HL-60 (cell line): Measurements from ENCODE around the gene JADE2.
"Not testable (repeated sequence)": the region's sequence is repeated elsewhere in the genome, so short reads cannot be mapped to it uniquely, and the experiment has no call there.

Experiments
- DNase-seq, 2 experiments: peaks; one replicate each; pipeline ENCODE4 v3.0.0-alpha.2; 2010 to 2020; ENCODE audit warnings: low read depth in 1 of 2, low spot score in 1 of 2
- H3K27ac ChIP-seq: fragments of 250-450 bp; sonication (Bioruptor Pico); replicated peaks from 2 replicates; pipeline ENCODE4 v1.5.1; 2020; ENCODE audit warnings: mild to moderate bottlenecking, moderate library complexity
- H3K27me3 ChIP-seq: fragments of 250-450 bp; sonication (Bioruptor Pico); 2 replicates; pipeline ENCODE4 v1.5.1; 2021; ENCODE audit warnings: mild to moderate bottlenecking, moderate library complexity; ENCODE audit not compliant: insufficient read depth, poor library complexity, severe bottlenecking
- H3K4me3 ChIP-seq: replicated peaks from 2 replicates; pipeline ENCODE4 v1.5.1; 2011; ENCODE audit warnings: mild to moderate bottlenecking, control low read depth, low read length; ENCODE audit not compliant: insufficient read depth
- CTCF ChIP-seq: IDR thresholded peaks from one replicate; pipeline ENCODE4 v1.5.1; 2011; ENCODE audit warnings: low read length, control low read depth, inconsistent platforms; ENCODE audit not compliant: insufficient read depth
- GABPA ChIP-seq: IDR thresholded peaks from 2 replicates; pipeline ENCODE4 v1.6.1; 2012; ENCODE audit warnings: low read depth
- POLR2AphosphoS5 ChIP-seq: IDR thresholded peaks from 2 replicates; pipeline ENCODE4 v1.6.1; 2012; ENCODE audit warnings: low read depth
- REST ChIP-seq: IDR thresholded peaks from 2 replicates; pipeline ENCODE4 v1.6.1; 2012; ENCODE audit warnings: low read depth; ENCODE audit not compliant: insufficient replicate concordance
- SPI1 ChIP-seq: IDR thresholded peaks from 2 replicates; pipeline ENCODE4 v1.6.1; 2012; ENCODE audit warnings: low read depth, mild to moderate bottlenecking, borderline replicate concordance

Gene JADE2

GRCh38 chr5:134494780-134495179 lies 30.7 kb upstream of the JADE2 start:
- Histone ChIP-seq H3K27ac (no peak overlapping the region), H3K27me3 (no peaks in the 10 kb centered on the region), H3K4me3 (no peak overlapping the region)
- TF ChIP-seq GABPA = no peak
- TF ChIP-seq SPI1 = no peak
- no peak for TF ChIP-seq POLR2AphosphoS5
- no peak for TF ChIP-seq CTCF
- no peak for DNase-seq

- not testable (repeated sequence) for H3K4me3 ChIP-seq, H3K27me3 ChIP-seq, DNase-seq, H3K27ac ChIP-seq
These were observed 25.6 kb upstream of the JADE2 start for GRCh38 chr5:134499905-134500304.

- Histone ChIP-seq H3K27ac (no peak overlapping the region), H3K27me3 (no peaks in the 10 kb centered on the region), H3K4me3 (no peak overlapping the region)
- no peak for DNase-seq
- TF ChIP-seq POLR2AphosphoS5 (no peak), REST (no peak), GABPA (no peak), SPI1 (no peak), CTCF (no peak)
These were observed 24.6 kb upstream of the JADE2 start for GRCh38 chr5:134500699-134501430.

GRCh38 chr5:134502259-134502658 lies 23.2 kb upstream of the JADE2 start:
- no peak overlapping the region for H3K4me3 ChIP-seq
- H3K27me3 ChIP-seq = no peaks in the 10 kb centered on the region
- H3K27ac ChIP-seq = peak overlapping the region; percentile 67
- TF ChIP-seq POLR2AphosphoS5 (no peak), REST (no peak), GABPA (no peak), CTCF (no peak), SPI1 (no peak)
- no peak for DNase-seq
